ENCODE data around the gene GNB4. TPM values are rescaled to one million over a fixed set of nuclear protein-coding genes. Genes with fewer than 3 reads are reported as not detected.

The GNB4 gene
- total and polyA plus RNA-seq, 2 of the 8 experiments (the other 6 are each of a cell fraction or from before 2014, with no cell fraction given), result 13.4 to 29.2 TPM

GRCh38 chr3:179432021-179432420 lies 19.2 kb downstream of the GNB4 start:
- H2BK15ac ChIP-seq (ENCODE audit: low read length), result no peak overlapping the region
- H3K27ac ChIP-seq (ENCODE audit: low read depth, low read length), result no peak overlapping the region
- H3K79me1 ChIP-seq (ENCODE audit: low read depth, low read length), result no peaks in the 10 kb centered on the region; the same call in 1 of the 2 replicates
- no peak overlapping the region for H3K4ac ChIP-seq (replicated peaks; ENCODE audit: insufficient read length, low read depth, low read length)
- H2BK12ac ChIP-seq (ENCODE audit: low read depth, low read length), result no peak overlapping the region
- CTCF ChIA-PET (ENCODE audit: partially characterized antibody), result interaction anchor here (2.2 kb wide), 1 partner anchor 10 kb away, joined by 7 read pairs; no protein-coding TSS in a partner anchor
- no peak overlapping the region for H4K8ac ChIP-seq (ENCODE audit: extremely low read depth, insufficient read depth, low read length)
- no peak overlapping the region for H2BK5ac ChIP-seq (ENCODE audit: low read depth, low read length)
- no peaks in the 10 kb centered on the region for H4K20me1 ChIP-seq (replicated peaks in 1 of 2; ENCODE audit: control insufficient read depth in 1 of 2, insufficient read depth in 2 of 2, low read length in 2 of 2)
- no peaks in the 10 kb centered on the region for H3K27me3 ChIP-seq (replicated peaks in 1 of 4; ENCODE audit: control insufficient read depth in 3 of 4, extremely low read depth in 1 of 4, insufficient read depth in 3 of 4, low read length in 3 of 4)
- H2BK20ac ChIP-seq (ENCODE audit: low read length), result no peak overlapping the region
- no peaks in the 10 kb centered on the region for H3K4me1 ChIP-seq (replicated peaks in 1 of 4; ENCODE audit: control insufficient read depth in 3 of 4, insufficient read depth in 4 of 4, low read length in 3 of 4)
- H3K14ac ChIP-seq (ENCODE audit: insufficient read length), result no peak overlapping the region
- no peak overlapping the region for H2AK5ac ChIP-seq (ENCODE audit: low read depth, low read length)
- H3K36me3 ChIP-seq (ENCODE audit: control insufficient read depth in 2 of 4, insufficient read depth in 4 of 4, low read length in 3 of 4), result no peaks in the 10 kb centered on the region
- H3K4me2 ChIP-seq (ENCODE audit: insufficient read depth in 1 of 2, low read depth in 2 of 2, low read length in 2 of 2), result no peak overlapping the region
- H2AFZ ChIP-seq (ENCODE audit: low read length), result no peak overlapping the region
- no peak overlapping the region for H3K56ac ChIP-seq (replicated peaks; ENCODE audit: insufficient read length, low read depth, low read length)
- no peak overlapping the region for H2BK120ac ChIP-seq (replicated peaks; ENCODE audit: low read depth, low read length)
- H3K9me3 ChIP-seq (ENCODE audit: insufficient read depth in 2 of 2, low read depth in 1 of 2, low read length in 1 of 2), result no peaks in the 10 kb centered on the region
- H3K23ac ChIP-seq (ENCODE audit: insufficient read length), result no peak overlapping the region
- H3K79me2 ChIP-seq (ENCODE audit: control insufficient read depth in 1 of 2, insufficient read depth in 2 of 2, low read length in 2 of 2), result 0 out of 4 replicates have a peak, but pooled peaks cover 0 to 2% of the 10 kb centered on the region in 2 experiments
- H3K4me3 ChIP-seq (ENCODE audit: extremely low read depth in 1 of 4, insufficient read depth in 2 of 4, low read depth in 3 of 4, low read length in 4 of 4), result no peak overlapping the region
- POLR2A ChIA-PET (ENCODE audit: partially characterized antibody), result interaction anchor here (1.4 kb wide), 1 partner anchor 131 kb away, joined by 4 read pairs; the partner anchor contains the start of gene ACTL6A
- no peak overlapping the region for H4K91ac ChIP-seq (replicated peaks; ENCODE audit: insufficient read length, low read length)
- H3K9ac ChIP-seq (replicated peaks in 1 of 4; ENCODE audit: extremely low read depth in 1 of 4, low read depth in 3 of 4, low read length in 3 of 4), result no peak overlapping the region
- WGBS, 2 experiments (ENCODE audit: extremely low coverage in 1 of 2, insufficient coverage in 1 of 2, insufficient read length in 1 of 2, insufficient replicate concordance in 2 of 2, low coverage in 1 of 2, low lambda C conversion rate in 2 of 2, missing lambda C conversion rate in 1 of 2), result 85% methylated on average over 3 of the region's 3 CpGs; no CpG with 5 or more reads in 1 of the 2 experiments
- FAIRE-seq (no peak), DNase-seq (ENCODE audit: low read depth in 1 of 2, low spot score in 2 of 2) (no peak)
- no peaks in the 10 kb centered on the region for H3K23me2 ChIP-seq (ENCODE audit: low read depth, low read length)
- no peak overlapping the region for H4K5ac ChIP-seq (ENCODE audit: insufficient read length, low read depth, low read length)
- H3K18ac ChIP-seq (ENCODE audit: extremely low read depth, low read length), result no peak overlapping the region
- TF ChIP-seq EGR1 (IDR thresholded peaks at IDR 0.05; ENCODE audit: borderline replicate concordance, low read depth, low read length) (no peak), CHD2 (IDR thresholded peaks at IDR 0.05; ENCODE audit: low read length) (no peak), SP4 (IDR thresholded peaks at IDR 0.05; ENCODE audit: low read length) (no peak), RFX5 (IDR thresholded peaks at IDR 0.05; ENCODE audit: borderline replicate concordance, low read depth, low read length) (no peak), HDAC6 (IDR thresholded peaks at IDR 0.05; ENCODE audit: low read depth, low read length) (no peak), CTCF (IDR thresholded peaks at IDR 0.05; ENCODE audit: control extremely low read depth in 1 of 3, insufficient read depth in 1 of 3, low read depth in 1 of 3, low read length in 3 of 3) (no peak), YY1 (IDR thresholded peaks at IDR 0.05; ENCODE audit: low read depth, low read length) (no peak), MAFK (IDR thresholded peaks at IDR 0.05; ENCODE audit: low read depth, low read length) (no peak), TAF1 (IDR thresholded peaks at IDR 0.05; ENCODE audit: low read depth, low read length) (no peak), FOSL1 (IDR thresholded peaks at IDR 0.05; ENCODE audit: insufficient read depth, low read depth, low read length) (no peak), TEAD4 (IDR thresholded peaks at IDR 0.05; ENCODE audit: low read depth, low read length) (no peak), RBBP5 (IDR thresholded peaks at IDR 0.05; ENCODE audit: borderline replicate concordance, low read depth, low read length) (no peak)

Measured in H1 (cell line).